ENCODE results near the gene TGOLN2. TPM values are rescaled to one million over a fixed set of nuclear protein-coding genes. Genes with fewer than 3 reads are reported as not detected.

TGOLN2 gene
- total and polyA plus RNA-seq, 2 of the 13 experiments (the other 11 are each of a cell fraction or from before 2014, with no cell fraction given) = 99.6 to 155 TPM

DNA sequence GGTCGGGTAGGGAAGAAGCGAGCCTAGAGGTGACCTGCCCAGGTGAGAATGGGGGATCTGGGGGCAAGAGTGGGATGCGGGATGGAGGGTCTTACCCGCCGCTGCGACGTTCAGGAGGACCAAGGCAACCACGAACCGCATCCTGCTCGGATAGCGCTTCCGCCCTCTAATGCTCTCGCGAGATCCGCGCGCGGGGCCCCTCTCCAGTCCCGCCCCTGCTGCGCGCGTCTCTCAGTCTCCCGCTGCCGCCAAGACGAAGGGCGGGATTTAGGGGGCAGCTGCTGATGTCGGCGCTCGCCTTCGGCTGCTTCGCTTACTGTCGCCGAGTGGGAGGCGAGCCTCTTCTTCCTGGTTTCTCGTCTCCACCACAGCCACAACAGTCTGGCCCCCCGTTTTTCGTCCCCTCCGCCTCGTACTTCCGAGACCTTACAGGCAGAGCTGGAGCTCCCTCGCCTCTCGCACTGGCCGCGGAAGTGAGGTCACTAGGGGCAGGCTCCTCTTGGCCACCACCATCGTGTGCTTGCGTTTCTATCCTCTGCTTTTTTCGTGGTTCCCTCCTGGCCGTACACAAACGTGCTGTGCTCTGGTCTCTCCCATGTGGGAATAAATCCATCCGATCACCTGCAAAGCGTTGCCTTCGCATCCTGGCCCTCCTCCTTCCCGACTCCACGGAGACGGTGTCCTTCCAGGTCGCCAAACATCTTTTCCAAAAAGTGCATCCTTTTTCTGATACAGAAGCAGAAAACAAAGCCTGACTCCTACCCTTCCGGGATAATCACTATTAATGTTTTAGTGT, at the start of gene TGOLN2 (continued):
- TF ChIP-seq, protein P1, sequence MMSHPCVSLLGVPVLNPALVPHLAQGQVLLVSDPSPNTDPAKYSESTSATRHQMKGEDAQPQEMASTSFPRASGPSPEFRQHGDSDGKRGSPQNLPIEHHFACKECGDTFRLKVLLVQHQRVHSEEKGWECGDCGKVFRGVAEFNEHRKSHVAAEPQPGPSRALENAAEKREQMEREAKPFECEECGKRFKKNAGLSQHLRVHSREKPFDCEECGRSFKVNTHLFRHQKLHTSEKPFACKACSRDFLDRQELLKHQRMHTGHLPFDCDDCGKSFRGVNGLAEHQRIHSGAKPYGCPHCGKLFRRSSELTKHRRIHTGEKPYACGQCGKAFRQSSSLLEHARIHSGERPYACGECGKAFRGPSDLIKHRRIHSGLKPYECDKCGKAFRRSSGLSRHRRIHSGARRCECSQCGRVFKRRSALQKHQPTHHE (CRISPR knock-in tag; IDR thresholded peaks at IDR 0.05; ENCODE audit: borderline replicate concordance) = peak; percentile 83; the same call in 1 of the 2 replicates
- TF ChIP-seq POLR2G (IDR thresholded peaks at IDR 0.05; ENCODE audit: low read depth, low read length) (peak; percentile 99), ZBTB10 (CRISPR knock-in tag; IDR thresholded peaks at IDR 0.05; ENCODE audit: borderline replicate concordance) (peak; percentile 82; the same call in 1 of the 2 replicates), ATF6 (CRISPR knock-in tag; conservative IDR thresholded peaks at IDR 0.05) (0 out of 2 replicates have a peak, but pooled peaks have one; percentile 38), ISX (CRISPR knock-in tag; conservative IDR thresholded peaks at IDR 0.05) (peak; percentile 95), ZFP62 (CRISPR knock-in tag; IDR thresholded peaks at IDR 0.05) (no peak), TBL1XR1 (IDR thresholded peaks at IDR 0.05; ENCODE audit: borderline replicate concordance, low read length, partially characterized antibody) (no peak), ZNF737 (CRISPR knock-in tag; IDR thresholded peaks at IDR 0.05; ENCODE audit: borderline replicate concordance) (no peak), SOX6 (IDR thresholded peaks at IDR 0.05) (no peak), SOX6 (CRISPR knock-in tag; IDR thresholded peaks at IDR 0.05) (peak; percentile 83), LRRFIP1 (CRISPR knock-in tag; conservative IDR thresholded peaks at IDR 0.05) (no peak), ZNF101 (CRISPR knock-in tag; IDR thresholded peaks at IDR 0.05; ENCODE audit: borderline replicate concordance, low read depth) (no peak), ZNF317 (CRISPR knock-in tag; IDR thresholded peaks at IDR 0.05) (peak; percentile 84; the same call in 1 of the 2 replicates), ZNF605 (CRISPR knock-in tag; IDR thresholded peaks at IDR 0.05) (peak; percentile 98), CREB1 (IDR thresholded peaks at IDR 0.05) (peak; percentile 75), CREB1 (CRISPR knock-in tag; IDR thresholded peaks at IDR 0.05) (peak; percentile 93), ZNF510 (CRISPR knock-in tag; IDR thresholded peaks at IDR 0.05; ENCODE audit: low read depth) (peak; percentile 99; the same call in 1 of the 2 replicates), ZBTB49 (CRISPR knock-in tag; IDR thresholded peaks at IDR 0.05; ENCODE audit: borderline replicate concordance) (no peak)

All from HepG2 (cell line).